ENCODE results near the gene CAPN10.

DNA sequence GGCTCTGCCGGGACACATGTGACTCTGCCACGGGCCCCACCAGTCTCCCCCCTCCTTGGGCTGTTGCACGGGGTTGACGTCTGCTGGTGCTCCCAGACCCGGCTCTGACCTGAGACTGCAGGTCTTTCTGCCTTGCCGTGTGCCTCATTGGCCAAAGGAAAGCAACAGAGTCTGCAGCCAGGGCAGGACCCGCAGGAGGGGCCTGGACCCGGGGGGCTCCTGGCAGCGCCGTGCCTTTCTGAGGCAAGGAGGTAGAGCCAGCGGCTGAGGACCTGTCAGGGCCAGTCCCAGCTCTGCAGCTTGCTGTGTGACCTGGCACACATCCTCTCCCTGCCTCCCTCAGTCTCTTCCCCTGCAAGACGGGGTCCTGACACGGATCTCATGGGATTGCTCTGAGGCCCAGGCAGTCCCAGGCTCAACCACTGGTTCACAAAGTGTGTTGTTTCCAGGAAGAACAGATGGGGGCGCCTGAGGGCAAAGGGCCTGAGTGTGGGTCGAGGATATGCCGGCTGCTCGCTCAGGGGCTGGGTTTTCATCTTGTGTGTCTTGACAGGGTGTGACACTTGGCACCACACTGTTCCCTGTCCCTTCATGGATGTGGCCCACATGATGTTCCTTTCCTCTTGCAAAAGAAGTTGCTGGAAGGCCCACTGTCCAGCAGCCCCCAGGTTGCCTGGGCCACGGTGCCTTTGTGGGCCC is 9.0 kb downstream of the CAPN10 start:
- TF ChIP-seq POLR2AphosphoS5 (IDR thresholded peaks at IDR 0.05) = no peak
- TF ChIP-seq, protein P1, sequence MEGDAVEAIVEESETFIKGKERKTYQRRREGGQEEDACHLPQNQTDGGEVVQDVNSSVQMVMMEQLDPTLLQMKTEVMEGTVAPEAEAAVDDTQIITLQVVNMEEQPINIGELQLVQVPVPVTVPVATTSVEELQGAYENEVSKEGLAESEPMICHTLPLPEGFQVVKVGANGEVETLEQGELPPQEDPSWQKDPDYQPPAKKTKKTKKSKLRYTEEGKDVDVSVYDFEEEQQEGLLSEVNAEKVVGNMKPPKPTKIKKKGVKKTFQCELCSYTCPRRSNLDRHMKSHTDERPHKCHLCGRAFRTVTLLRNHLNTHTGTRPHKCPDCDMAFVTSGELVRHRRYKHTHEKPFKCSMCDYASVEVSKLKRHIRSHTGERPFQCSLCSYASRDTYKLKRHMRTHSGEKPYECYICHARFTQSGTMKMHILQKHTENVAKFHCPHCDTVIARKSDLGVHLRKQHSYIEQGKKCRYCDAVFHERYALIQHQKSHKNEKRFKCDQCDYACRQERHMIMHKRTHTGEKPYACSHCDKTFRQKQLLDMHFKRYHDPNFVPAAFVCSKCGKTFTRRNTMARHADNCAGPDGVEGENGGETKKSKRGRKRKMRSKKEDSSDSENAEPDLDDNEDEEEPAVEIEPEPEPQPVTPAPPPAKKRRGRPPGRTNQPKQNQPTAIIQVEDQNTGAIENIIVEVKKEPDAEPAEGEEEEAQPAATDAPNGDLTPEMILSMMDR (IDR thresholded peaks at IDR 0.05) = peak in 2 of 5 experiments; percentile 8 to 38
- no peak for TF ChIP-seq POLR2A (IDR thresholded peaks at IDR 0.05)
